Stimulated activated CD4-positive, alpha-beta T cell treated with anti-CD3 and anti-CD28 coated beads, Interleukin-2, amount 100 ng/mL, for 24 hours (primary cell): ENCODE results near the gene CXCL5.
"Not testable (repeated sequence)": the region's sequence is repeated elsewhere in the genome, so short reads cannot be mapped to it uniquely, and the experiment has no call there.

Experiments used
- DNase-seq, 2 donors: peaks; one replicate each; pipeline ENCODE4 v3.0.0-alpha.2; 2020

The CXCL5 gene

DNA sequence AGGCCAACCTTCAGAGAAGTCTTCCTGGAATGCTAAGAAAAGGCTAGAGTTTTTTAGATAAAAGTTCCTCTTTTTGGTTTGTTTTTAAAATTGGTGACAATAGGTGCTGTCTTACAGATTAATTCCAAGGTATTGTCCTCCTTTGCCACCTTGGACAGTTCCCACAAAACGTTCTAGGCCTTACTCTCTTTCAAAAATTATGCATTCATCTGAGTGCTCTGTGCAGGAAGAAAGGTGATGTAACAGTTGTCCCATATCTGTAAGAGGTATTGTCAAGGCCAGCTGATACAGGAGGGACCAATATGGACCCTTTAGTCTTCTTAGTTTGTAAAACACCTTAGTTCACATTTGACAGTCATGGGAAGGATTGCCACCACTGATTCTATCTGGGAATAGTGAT lies 15.9 kb upstream of the CXCL5 start:
- DNase-seq, result no peak

DNA sequence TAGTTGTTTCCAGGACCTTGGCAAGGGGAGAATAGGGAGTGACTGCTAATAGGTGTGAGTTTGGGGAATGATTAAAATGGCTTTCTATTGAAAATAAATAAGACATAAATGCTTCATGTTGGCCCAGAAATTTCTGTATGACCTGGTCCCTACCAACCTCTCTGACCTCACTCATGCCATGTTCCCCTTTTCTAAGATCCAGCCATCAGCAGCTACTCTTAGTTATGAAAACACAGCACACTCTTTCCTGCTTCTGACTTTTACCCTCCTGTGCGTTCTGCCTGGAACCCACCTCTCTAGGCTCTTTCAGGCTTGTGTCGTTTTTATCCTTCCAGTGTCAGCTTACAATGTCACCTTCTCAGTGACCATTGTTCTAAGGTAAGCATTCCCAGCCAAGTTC lies 14.8 kb upstream of the CXCL5 start:
- DNase-seq, result no peak

DNA sequence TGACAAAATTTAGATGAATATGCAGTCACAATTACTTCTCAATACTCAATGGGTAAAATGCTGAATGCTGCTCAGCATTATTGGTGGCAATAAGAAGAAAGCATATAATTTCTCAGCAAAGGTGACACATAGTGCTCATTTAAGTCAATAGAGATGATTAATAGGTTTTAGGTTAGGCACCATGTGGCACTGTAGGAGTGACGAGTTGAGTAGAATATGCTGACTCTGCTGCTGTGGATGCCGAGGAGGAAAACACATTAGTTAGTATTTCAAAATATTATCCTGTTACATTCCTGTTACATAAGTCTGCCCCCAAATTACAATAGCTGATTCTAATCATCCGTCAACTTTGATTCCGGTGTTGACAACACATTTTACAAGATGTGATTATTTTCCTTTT lies 13.7 kb upstream of the CXCL5 start:
- DNase-seq, result no peak

DNA sequence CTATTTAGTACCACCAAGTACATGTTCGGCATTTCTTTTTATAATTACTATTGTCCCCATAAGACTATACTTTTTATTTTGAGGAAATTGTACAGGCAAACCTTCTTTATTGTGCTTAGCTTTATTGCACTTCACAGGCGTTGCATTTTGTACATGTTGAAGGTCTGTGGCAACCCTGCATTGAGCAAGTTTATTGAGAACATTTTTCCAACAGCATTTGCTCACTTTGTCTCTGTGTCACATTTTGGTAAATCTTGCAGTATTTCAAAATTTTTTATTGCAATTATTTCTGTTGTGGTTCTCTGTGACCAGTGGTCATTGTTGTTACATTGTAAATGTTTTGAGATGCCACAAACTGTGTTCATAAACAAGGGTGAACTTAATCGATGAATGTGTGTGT lies 10.8 kb upstream of the CXCL5 start:
- DNase-seq, result no peak

DNA sequence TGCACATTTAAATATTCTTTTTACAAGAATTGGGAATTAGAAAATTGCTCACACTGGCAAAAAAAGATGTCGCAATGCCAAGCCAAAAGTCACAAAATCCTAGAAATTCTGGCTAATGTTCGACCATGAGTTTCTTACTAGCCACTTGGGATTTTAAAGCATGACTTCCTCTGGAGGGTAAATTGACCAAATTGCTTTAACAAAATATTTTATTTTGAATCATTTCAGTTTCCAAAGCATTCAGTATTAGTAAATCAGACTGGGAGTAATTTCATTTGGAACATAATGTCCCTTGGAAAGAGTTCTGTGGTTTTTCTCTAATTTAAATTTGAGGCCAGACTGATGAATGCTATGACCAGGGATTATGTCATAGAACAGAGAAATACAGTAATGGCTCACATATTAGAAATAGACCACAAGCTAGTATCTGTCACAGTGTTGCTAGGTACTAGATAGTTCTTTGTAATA lies 7.6 kb upstream of the CXCL5 start:
- no peak for DNase-seq

DNA sequence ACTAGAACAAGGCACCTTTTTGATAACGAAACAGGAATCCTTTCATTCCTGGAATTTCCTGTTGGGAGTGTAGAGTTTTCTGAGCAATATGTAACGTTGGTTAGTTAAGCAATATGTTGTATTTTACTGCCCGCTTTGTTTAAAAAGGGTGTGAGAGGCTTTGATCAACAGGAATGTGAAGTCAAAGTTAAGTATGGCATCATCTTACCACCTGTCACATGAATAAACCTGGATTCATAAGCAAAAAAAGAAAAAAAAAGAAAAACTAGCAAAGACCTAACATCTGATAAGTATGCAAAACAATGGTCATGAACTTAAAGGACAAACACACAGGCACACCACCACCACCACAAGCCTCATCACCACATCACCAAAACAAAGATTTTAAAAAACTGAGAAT lies 7.1 kb upstream of the CXCL5 start:
- DNase-seq, result no peak

DNA sequence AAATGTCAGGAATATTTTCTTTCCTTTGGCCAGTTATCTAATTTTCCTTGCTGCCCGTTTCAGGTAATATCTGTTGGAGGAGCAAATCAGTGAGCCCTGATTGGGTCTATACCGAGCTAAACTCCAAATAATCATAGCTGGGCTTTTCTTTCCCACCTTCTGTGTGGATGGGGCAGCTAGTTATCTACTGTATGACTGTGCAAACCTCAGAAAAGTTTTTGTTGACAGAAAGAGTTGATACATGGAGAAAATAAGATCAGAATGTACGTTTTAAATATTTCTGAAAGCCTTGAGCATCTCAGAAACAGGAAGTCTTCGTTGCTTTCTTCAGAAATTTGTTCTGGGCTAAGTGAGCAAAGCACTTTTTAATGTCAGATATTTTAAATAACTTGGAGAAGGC lies 6.2 kb upstream of the CXCL5 start:
- no peak for DNase-seq

DNA sequence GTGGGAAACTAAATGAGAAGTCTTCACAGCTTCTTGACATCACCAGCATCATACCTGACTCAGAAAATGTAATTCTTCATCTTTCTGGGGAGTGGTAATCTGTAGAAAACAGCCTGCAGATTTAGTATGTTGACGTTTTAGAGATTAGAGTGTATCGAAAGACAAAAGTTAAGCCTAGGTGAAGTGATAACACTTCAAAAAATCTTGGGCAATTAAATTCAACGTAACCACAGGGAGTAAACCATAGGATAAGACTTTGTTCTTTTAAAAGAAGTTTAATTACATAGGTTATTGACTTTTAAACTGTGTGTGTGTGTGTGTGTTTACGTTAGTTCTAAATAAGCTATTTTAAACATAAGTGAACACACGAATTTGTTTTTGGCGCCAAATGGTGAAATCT lies 1.8 kb upstream of the CXCL5 start:
- DNase-seq, result no peak

DNA sequence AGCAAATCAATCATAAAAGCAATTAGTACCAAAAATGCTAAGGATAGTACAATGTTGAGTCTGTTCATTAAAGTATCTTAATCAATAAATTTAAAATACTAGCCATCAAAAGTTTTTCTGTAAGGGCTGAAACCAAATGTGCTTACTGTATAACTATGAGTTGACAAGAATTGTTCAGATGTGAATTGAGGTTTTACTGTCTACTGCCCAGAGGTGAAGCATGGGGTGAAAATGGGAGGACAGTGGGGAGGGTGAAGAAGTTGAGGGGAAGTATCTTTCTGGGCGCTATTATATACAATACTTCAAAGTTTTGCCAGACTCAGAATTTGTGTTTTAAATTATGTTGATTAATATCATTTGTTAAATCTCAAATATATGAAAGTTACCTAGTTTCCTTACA lies 6.4 kb downstream of the CXCL5 start:
- no peak for DNase-seq

DNA sequence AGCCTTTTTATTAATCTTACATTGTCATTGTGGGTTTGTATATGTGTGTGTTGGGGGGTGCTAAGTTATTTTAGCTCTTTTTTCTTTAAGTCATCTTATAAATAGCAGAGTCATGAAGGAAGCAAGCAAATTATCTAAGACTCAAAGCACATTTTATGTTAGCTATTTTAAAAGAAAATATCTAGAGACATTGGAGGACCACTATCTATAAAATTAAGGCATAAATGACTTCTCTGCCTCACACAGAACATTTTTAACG lies 6.8 kb downstream of the CXCL5 start:
- DNase-seq, result no peak

DNA sequence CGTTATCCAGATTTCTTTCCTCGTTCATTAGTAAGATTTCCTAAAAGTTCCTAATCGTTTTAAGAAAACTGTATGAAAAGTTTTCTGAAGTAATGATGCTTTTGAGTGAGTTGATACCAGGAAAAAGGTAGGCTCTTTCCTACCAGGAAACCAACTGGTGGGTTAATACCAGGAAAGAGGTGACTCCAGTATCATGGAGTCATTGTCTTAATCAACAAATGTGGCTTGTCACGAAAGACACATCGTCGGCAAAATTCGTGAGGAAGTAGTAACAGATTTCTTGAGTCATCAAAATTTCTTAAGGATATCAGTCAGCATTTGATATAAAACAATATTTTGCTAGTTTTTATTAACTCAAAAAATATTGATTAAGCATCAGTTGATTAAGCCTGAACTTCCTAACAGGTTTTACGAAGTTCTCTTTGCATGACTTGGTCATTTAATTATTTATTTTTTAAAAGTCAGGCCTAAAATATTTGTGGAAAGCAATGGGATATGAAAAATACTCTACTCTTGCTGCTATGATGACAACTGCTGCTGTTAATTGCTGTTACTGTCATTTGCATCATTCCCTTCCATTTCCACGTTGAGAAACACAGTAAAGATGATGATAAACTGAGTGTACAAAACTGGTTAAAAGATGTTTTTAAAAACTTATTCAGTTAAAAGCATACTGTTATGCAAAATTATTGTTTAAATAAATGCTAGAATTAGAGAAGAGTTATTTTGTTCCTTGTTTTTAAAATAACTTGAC lies 7.3 kb downstream of the CXCL5 start:
- no peak for DNase-seq

DNA sequence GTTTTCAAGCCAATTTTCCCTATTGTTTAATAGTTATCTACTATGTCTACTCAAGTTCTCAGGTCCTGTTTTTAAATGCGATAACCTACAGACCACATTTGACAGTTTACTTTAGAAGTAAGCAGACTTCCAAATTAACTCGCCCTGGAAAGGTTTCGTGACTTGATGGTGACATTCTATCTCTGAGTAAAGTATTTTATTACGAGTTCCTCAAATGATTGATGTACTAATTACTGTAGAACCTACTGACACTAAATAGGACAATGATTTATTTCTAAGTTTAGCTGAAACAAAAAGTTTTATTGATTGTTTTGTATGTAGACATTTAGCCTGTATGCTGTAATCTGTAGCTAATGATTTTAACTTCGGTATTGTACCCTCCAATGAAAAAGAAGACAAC lies 8.5 kb downstream of the CXCL5 start:
- no peak for DNase-seq

DNA sequence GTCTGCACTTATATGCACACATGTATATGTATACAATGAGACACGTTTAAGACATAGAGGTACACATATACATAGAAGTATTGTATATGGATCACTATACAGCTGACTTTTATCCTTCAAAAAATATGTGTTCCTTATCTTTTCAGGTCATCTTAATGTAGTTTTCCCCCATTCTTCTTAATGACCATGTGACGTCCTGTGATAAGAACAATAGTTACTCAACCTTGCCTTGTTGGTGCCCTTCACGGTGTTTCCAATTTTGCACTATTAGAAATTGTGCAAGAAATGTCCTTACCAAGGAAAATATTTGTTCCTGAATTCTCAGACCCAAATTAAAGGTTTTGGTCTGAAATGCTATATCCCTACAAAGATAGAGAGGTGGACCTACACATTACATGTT lies 9.4 kb downstream of the CXCL5 start:
- no peak for DNase-seq

DNA sequence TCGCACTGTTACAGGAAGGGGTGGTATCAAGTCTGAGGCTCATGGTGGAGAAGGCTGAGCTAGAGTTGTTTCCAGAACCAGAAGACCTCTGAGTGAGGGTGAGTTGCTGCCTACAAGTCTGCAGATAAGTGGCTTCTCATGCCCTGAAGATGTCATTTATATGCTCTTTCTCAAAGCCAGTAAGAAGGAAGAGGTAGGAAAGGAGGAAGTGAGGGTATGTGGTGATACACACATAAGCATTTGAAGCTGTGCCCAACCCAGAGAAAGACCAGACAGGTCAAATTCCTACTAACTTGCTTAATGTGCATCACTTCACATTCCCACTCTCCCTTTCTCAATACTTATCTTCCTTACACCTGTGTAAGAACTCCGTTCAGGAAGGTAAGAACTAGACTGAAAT lies 10.4 kb downstream of the CXCL5 start, which contains the start of gene PPBP:
Gene PPBP (minus strand): TSS at position 130 of the 400 bp plus-strand sequence. CDS start 87 bp downstream, at position 43.
- DNase-seq, result no peak

DNA sequence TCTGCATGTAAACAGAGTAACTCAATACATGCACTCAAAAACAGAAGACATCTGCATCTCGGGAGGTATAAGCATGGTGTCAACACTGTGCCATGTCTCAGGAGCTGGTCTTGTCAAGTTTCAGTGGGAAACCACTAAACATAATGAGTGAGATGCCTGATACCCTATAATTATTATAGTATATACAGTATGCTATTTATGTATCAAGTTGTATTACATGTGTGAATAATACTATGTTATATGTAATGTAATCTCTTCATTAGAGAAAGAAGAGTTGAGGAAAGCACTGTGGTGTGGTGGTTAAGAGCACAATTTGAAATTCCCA lies 13.0 kb downstream of the CXCL5 start:
- no peak for DNase-seq

DNA sequence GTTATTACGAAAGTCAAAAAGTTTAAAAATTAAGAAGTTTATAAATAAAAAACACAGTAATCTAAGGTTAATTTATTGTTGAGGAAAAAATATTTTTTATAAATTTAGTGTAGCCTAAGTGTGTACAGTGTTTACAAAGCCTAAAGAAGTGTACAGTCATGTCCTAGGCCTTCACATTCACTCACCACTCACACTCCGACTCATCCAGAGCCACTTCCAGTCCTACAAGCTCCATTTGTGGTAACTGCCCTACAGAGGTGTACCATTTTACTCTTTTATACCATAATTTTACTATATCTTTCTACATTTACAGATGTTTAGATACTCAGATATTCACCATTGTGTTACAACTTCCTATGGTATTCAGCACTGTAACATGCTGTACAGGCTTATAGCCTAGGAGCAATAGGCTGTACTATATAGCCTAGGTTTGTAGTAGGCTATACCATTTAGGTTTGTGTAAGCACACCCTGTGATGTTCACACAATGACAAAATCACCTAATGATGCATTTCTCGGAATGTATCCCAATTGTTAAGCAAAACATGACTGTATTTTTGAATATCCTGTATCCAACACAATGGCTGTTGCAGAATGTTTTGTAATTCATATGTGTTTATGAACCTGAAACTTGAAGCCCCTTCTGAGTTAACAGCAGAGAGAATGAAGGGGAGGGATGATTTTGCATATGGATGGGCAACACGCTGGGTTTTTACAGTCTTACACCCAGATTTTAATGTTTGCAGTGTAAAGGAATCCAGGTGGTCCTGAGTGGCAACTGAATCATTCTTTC lies 13.5 kb downstream of the CXCL5 start:
- no peak for DNase-seq

DNA sequence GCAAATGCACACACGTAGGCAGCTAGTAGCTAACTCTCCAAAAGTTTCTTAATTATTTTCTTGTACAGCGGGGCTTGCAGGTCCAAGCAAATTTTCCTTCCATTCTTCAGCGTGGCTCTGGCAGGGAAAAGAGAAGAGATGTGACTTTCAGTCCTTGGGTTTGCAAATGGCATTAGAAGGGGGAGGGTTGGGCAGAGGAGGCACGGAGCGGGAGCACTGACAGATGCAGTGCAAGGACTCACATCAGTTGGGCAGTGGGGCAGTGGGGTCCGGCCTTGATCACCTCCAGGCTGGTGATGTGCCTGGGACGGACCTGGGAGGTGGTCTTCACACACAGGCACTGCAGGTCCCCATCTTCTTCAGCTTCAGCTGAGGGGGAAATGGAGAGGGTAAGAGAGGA lies 17.3 kb downstream of the CXCL5 start:
- DNase-seq, result not testable (repeated sequence)

DNA sequence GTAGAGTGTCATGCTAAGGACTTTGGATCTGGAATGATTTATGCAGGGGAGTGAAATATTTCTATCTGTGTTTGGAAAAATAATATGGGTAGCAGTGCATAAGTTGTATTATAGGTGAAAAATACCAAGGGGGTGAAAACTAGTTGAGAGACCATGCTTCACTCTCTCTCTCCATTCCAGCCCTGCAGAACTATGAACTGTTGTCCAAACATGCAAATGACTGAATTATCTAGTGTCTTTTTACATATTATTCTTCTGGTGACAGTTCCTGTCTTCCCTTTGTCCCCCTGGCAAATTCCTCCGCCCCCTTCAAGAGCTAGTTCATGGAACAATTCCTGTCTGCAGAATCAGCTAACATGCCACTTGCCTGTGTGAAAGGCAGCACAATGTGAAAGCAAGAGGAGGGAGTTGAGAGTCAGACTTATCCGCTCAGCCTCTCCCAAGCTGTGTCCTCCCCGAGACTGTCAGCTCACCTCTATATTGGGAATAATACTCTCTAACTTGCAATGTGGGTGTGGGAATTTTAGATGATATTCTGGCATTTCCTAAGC lies 19.0 kb downstream of the CXCL5 start:
- no peak for DNase-seq

DNA sequence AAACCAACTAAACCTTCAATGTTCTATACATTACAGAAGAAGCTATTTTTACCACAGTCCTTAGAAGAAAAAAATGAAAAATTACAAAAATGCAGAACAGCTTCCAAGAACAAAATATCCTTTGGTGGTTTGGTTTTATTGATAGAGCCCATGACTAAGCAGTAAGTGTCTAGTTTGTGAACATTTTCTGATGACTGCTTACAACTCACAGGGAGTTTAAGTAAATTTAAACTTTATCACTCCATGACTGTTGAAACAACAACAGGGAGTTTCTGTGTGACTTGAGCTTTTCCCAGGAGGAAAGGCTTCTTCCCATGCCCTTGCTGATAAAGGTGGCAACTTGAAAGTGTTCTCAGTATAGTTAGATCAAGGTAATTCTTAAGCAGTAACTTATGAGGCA lies 19.6 kb downstream of the CXCL5 start:
- no peak for DNase-seq

DNA sequence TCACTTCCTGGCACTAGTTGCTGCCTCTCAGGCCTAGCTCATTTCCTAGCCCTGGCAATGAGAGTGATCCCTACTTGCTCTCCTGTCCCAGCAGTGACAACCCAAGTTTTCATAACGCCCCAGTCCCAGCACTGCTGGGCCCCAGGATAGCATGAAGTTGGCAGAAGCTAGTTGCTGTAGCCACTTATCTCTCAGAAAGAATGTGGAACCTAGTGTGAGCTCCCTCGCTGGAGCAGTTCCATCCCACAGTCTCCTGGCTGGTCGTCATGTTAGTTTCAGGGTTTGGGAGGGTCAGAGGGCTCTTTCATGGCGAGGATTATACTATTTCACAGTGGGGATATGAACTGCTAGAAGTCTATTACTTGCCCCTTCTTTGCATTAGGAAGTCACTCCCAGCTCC lies 21.8 kb downstream of the CXCL5 start:
- DNase-seq, result no peak

DNA sequence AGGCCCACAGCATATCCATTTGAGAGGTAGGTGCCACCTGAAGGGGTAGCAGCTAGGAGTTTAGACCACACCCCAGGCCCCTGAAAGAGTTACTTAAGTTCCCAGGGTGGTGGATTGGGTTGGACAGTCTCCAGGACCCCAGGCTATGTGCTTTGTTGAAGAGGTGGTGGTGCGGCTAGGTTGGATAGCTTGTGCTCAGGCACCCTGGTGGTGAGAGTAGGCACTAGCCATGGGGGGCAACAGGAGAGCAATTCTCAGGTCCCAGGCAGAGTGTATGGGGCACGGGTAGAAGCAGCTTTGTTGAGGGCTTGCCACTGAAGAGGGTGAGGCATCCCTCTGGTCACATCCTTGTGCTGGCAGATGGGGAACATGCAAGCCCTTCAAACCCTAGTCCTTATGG lies 22.3 kb downstream of the CXCL5 start:
- no peak for DNase-seq

DNA sequence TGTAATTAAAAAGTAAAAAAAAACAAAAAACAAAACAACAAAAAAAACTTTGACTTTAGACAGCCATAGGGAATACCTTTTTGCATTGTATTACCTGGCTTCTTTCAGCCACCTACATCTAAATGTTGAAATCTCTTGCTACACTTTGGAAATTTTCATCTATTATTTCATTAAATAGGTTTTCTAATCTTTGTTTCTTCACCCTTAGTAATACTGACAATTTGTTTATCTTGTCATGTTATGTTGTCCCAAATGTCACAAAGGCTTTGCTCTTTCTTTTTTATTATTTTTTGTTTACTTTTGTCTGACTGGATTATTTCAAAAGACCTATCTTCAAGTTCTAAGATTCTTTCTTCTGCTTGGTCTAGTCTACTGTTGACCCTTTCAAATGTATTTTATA lies 24.1 kb downstream of the CXCL5 start:
- no peak for DNase-seq

DNA sequence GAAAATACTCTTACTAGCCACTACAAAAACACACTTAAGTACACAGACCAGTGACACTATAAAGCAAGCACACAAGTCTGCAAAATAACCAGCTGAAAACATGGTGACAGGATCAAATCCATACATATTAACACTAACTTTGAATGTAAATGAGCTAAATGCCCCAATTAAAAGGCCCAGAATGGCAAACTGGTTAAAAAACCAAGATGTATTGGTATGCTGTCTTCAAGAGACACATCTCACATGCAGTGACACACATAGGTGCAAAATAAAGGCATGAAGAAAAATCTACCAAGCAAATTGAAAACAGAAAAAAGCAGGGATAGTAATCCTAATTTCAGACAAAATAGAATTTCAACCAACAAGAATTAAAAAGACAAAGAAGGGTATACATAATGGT lies 27.5 kb downstream of the CXCL5 start:
- no peak for DNase-seq

DNA sequence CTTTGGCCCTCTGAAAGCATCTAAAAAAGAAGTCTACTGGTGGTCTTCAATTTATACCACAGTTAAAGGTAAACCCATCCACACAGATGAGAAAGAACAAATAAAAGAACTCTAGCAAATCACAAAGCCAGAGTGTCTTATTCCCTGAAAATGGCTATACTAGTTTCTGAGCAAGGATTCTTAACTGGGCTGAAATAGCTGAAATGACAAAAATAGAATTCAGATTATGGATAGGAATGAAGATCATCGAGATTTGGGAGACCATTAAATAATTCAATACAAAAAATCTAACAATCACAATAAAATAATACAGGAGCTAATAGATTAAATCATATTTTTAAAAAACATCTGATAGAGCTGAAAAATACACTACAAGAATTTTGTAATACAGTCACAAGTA lies 28.5 kb downstream of the CXCL5 start:
- no peak for DNase-seq

DNA sequence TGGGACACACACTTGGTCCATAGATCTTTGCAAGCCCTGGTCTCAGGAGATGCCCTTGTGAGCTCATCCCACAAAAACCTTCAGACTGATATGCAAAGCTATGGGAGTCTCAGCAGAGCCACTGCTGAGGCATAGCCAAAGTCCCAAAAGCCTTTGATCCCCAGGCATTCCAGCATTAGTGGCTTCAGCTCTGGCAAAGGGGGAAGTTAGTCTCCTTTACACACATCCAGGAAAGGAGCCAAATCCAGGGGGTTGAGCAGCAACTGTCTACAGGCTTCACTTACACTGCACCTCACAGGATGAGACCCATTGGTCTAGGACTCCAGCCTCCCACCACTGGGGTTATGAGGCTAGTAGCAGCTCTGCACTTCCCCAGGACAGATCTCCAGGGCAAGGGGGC lies 30.6 kb downstream of the CXCL5 start:
- DNase-seq, result no peak
